Thyroid gland (tissue), 4 donors: ENCODE data around the gene AURKAIP1. TPM values are rescaled to one million over a fixed set of nuclear protein-coding genes. Genes with fewer than 3 reads are reported as not detected.

Experiments used
- DNase-seq, 2 donors: peaks; one replicate each; pipeline ENCODE4 v3.0.0-alpha.2; 2019
- H3K27ac ChIP-seq, 3 donors: fragments of 200-600 bp; sonication (generic); 1 replicate in 2 of 3; 2 replicates in 1 of 3; pipeline ENCODE4 v1.5.1; 2016 to 2019; ENCODE audit warnings: mild to moderate bottlenecking in 1 of 3, moderate library complexity in 1 of 3
- H3K27me3 ChIP-seq: fragments of 200-600 bp; sonication (generic); one replicate; pipeline ENCODE4 v1.5.1; 2019
- H3K36me3 ChIP-seq, 2 donors: fragments of 200-600 bp; sonication (generic); one replicate each; pipeline ENCODE4 v1.5.1; 2016 to 2019
- H3K4me1 ChIP-seq, 2 donors: fragments of 200-600 bp; sonication (generic); one replicate each; pipeline ENCODE4 v1.5.1; 2017 to 2019
- H3K4me3 ChIP-seq, 3 donors: fragments of 200-600 bp; sonication (generic); replicated peaks in 1 of 3; 1 replicate in 2 of 3; 2 replicates in 1 of 3; pipeline ENCODE4 v1.5.1; 2016; ENCODE audit warnings: mild to moderate bottlenecking in 1 of 3
- H3K9me3 ChIP-seq: fragments of 200-600 bp; sonication (generic); one replicate; pipeline ENCODE4 v1.5.1; 2017
- POLR2A ChIP-seq, 2 donors: fragments of 450-650 bp; IDR thresholded peaks; one replicate each; pipeline ENCODE4 v1.6.1; 2017; ENCODE audit warnings: antibody characterized with exemption in 2 of 2, mild to moderate bottlenecking in 2 of 2, moderate library complexity in 1 of 2
- WGBS, 2 donors: methylation state at CpG; one replicate each; pipeline ENCODE4 v1.1.5; 2017; 5-methylcytosine and 5-hydroxymethylcytosine counted together
- intact Hi-C: fragments of 100-400 bp; cut with DNase I; formaldehyde crosslinking; loops from one replicate; pipeline ENCODE4 v1.15.1; 2023
- total RNA-seq, 4 donors: library from RNA; depleted of rRNA; stranded (reverse); fragments of >200 nt; gene quantifications; one replicate each; pipeline ENCODE4 v1.2.3, GENCODE V29; 2016
- TF ChIP-seq, protein P1 (sequence below), 6 experiments: fragments of 200-600 bp in 3 of 6; fragments of 450-650 bp in 3 of 6; sonication (generic) in 3 of 6; IDR thresholded peaks; one replicate each; pipeline ENCODE4 v1.5.1; 2016 to 2019; ENCODE audit warnings: antibody characterized with exemption in 6 of 6, mild to moderate bottlenecking in 2 of 6, inconsistent platforms in 1 of 6, moderate library complexity in 1 of 6

AURKAIP1 gene
- total RNA-seq, 4 donors from 2014 or later, result 73.8 to 198 (median 105) TPM

DNA sequence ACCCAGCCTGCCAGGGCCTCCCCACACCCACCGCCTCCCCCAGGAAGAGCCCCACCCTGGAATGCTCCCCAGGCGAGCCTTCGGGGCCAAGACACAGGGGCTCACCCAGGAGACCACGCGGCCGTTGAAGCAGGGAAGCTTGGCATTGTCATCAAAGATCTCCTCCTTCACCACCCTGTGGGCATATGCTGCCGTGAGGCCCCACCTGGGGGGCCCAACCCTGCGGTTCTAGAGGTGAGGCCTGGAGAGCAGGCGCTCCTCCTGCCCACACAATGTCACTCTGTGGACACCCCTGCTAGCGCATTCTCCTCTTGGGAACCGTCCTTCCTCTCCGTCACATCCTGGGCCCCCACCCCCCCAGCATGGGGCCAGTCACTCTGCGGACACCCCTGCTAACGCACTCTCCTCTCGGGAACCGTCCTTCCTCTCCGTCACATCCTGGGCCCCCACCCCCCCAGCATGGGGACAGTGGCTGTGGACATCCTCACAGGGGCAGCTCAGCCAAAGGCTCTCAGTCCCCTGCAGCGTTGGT lies 32.4 kb downstream of the AURKAIP1 start:
- Histone ChIP-seq H3K36me3 (peaks cover 8 to 34% of the 10 kb centered on the region in 2 donors), H3K4me3 (no peak overlapping the region), H3K27ac (no peak overlapping the region), H3K9me3 (no peaks in the 10 kb centered on the region), H3K27me3 (no peaks in the 10 kb centered on the region), H3K4me1 (peaks cover 20 to 33% of the 10 kb centered on the region in 2 donors)
- no peak for TF ChIP-seq POLR2A (IDR thresholded peaks at IDR 0.05)
- TF ChIP-seq, protein P1, sequence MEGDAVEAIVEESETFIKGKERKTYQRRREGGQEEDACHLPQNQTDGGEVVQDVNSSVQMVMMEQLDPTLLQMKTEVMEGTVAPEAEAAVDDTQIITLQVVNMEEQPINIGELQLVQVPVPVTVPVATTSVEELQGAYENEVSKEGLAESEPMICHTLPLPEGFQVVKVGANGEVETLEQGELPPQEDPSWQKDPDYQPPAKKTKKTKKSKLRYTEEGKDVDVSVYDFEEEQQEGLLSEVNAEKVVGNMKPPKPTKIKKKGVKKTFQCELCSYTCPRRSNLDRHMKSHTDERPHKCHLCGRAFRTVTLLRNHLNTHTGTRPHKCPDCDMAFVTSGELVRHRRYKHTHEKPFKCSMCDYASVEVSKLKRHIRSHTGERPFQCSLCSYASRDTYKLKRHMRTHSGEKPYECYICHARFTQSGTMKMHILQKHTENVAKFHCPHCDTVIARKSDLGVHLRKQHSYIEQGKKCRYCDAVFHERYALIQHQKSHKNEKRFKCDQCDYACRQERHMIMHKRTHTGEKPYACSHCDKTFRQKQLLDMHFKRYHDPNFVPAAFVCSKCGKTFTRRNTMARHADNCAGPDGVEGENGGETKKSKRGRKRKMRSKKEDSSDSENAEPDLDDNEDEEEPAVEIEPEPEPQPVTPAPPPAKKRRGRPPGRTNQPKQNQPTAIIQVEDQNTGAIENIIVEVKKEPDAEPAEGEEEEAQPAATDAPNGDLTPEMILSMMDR (IDR thresholded peaks at IDR 0.05), result no peak
- intact Hi-C loops, result no loop called here
- 86 to 88% methylated on average over 16 to 17 of the region's 18 CpGs for WGBS, 2 donors
- DNase-seq, result no peak

DNA sequence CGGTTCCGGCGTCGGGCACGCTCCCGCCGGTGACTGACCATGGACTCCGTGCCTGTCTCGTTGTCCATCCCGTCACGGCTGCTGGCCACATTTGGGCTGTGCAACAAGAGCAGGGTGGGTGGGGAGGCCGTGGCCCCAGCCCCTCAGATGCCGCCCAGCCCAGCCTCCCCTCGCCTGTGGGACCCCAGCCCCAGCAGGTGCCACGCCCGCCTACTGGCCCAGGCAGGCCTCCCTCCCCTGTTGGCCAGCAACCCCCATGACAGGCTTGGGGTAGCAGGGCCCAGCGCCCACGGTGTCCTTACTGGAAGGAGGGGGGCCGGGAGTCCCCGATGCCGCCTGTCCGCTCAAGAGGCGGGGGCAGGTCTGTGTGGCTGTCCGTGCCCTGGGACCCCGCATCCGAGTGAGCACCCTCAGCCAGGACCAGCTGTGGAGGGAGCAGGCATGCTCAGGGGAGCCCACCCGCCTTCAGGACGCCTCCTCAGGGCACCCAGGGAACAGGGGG lies 32.9 kb downstream of the AURKAIP1 start:
- DNase-seq, result no peak
- H3K4me3 ChIP-seq, result no peak overlapping the region
- WGBS, 2 donors, result 85 to 90% methylated on average over 8 to 23 of the region's 28 CpGs
- H3K4me1 ChIP-seq, result peaks cover 15 to 28% of the 10 kb centered on the region in 2 donors
- intact Hi-C loops, result no loop called here
- TF ChIP-seq, protein P1 (IDR thresholded peaks at IDR 0.05), result no peak
- no peak for TF ChIP-seq POLR2A (IDR thresholded peaks at IDR 0.05)
- peaks cover 10 to 37% of the 10 kb centered on the region in 2 donors for H3K36me3 ChIP-seq
- no peaks in the 10 kb centered on the region for H3K27me3 ChIP-seq
- no peak overlapping the region for H3K27ac ChIP-seq
- no peaks in the 10 kb centered on the region for H3K9me3 ChIP-seq

DNA sequence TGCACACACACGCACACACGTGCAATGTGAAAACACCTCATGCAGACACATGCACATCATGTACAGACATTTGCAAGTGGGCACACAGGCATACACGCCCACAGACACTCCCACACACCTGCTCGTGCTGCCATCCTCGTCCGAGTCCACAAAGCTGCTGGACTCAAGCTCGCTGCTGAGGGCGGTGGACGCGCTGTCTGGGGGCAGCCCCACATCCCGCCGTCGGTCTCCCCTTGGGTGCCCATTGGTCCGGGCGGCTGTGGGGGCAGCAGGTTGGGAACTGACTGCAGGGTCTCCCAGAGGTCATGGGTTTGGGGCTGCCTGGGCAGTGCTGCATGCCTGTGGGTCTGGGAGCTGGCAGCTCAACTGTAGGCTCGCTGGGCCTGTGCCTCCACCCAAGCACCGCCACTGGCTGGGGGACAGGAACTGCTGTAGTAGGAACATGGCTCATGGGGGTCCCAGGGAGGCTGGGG lies 33.4 kb downstream of the AURKAIP1 start:
- no peak for TF ChIP-seq POLR2A (IDR thresholded peaks at IDR 0.05)
- TF ChIP-seq, protein P1 (IDR thresholded peaks at IDR 0.05), result no peak
- 92 to 94% methylated on average over 8 to 16 of the region's 17 CpGs for WGBS, 2 donors
- Histone ChIP-seq H3K4me3 (no peak overlapping the region), H3K27ac (no peak overlapping the region), H3K9me3 (no peaks in the 10 kb centered on the region), H3K36me3 (peaks cover 10 to 37% of the 10 kb centered on the region in 2 donors), H3K27me3 (no peaks in the 10 kb centered on the region), H3K4me1 (peaks cover 10 to 22% of the 10 kb centered on the region in 2 donors)
- DNase-seq, result no peak
- intact Hi-C loops, result no loop called here

DNA sequence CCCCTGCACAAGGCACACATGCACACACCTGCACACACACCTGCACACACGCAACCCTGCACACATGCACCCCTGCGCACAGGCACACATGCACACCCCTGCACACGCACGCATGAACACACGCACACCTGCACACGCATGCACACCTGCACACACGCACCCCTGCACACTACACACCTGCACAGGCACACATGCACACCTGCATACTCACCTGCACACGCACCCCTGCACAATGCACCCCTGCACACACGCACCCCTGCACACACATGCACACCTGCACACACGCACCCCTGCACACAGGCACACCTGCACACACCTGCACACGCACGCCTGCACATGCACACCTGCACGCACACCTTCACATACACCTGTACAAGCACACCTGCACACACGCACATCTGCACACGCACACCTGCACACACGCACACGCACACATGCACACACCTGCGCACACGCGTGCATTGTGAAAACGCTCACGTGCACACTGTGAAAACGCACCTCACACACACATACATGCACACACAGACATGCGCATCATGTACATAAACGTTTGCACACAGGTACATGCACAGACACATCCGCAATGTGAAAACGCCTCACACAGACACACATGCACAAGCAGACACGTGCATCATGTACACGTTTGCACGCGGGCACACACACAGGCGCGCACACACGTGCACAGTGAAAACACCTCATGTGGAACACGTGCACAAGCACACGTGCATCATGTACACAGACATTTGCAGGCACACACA lies 34.0 kb downstream of the AURKAIP1 start:
- Histone ChIP-seq H3K36me3 (peaks cover 10 to 43% of the 10 kb centered on the region in 2 donors), H3K4me3 (no peak overlapping the region), H3K4me1 (peaks cover 5 to 16% of the 10 kb centered on the region in 2 donors), H3K27ac (no peak overlapping the region), H3K27me3 (no peaks in the 10 kb centered on the region), H3K9me3 (no peaks in the 10 kb centered on the region)
- intact Hi-C loops, result no loop called here
- no peak for DNase-seq
- no peak for TF ChIP-seq POLR2A (IDR thresholded peaks at IDR 0.05)
- TF ChIP-seq, protein P1 (IDR thresholded peaks at IDR 0.05), result no peak
- 93% methylated on average over 36 of the region's 36 CpGs for WGBS, 2 donors

DNA sequence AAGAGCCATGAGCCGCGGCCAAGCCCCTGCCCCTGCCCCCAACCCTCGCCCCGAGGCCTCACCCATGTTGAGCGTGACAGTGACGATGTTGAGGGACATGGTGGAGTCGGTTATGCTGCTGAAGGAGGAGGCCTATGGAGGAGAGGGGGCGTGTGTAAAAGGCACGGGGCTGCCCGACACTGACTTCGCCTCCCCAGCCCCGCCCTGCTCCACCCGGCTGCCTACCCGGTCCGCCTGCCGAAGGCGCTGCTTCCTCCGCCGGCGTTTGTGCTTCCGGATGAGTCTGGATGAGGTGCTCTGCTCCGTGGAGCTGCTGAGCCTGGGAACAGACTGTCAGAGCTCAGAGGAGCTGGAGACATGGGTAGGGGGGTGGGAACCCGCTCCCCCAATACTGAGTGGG lies 34.8 kb downstream of the AURKAIP1 start:
- DNase-seq, result no peak
- H3K27me3 ChIP-seq, result no peaks in the 10 kb centered on the region
- no peak overlapping the region for H3K27ac ChIP-seq
- no peak for TF ChIP-seq POLR2A (IDR thresholded peaks at IDR 0.05)
- TF ChIP-seq, protein P1 (IDR thresholded peaks at IDR 0.05), result no peak
- H3K36me3 ChIP-seq, result peaks cover 10 to 43% of the 10 kb centered on the region in 2 donors
- intact Hi-C loops, result no loop called here
- H3K9me3 ChIP-seq, result no peaks in the 10 kb centered on the region
- 93 to 95% methylated on average over 14 to 22 of the region's 23 CpGs for WGBS, 2 donors
- peaks cover under 1 to 8% of the 10 kb centered on the region in 2 donors for H3K4me1 ChIP-seq
- H3K4me3 ChIP-seq, result no peak overlapping the region
